ENCODE measurements around the gene VEGFA. TPM values are rescaled to one million over a fixed set of nuclear protein-coding genes. Genes with fewer than 3 reads are reported as not detected.

Gene VEGFA
- polyA plus RNA-seq (ENCODE audit: insufficient read length in 3 of 3), result 100 to 1,000 TPM; 276 to 296 (median 286) TPM

- peak in 1 of 3 donors; percentile 81 for DNase-seq (ENCODE audit: low read depth in 3 of 3, low spot score in 2 of 3)
Observed at GRCh38 chr6:43769526-43770371, at the start of gene VEGFA. Gene VEGFA, plus strand, starts transcription at chr6:43770211.

GRCh38 chr6:43720999-43721398 lies 49.0 kb upstream of the VEGFA start:
- DNase-seq (ENCODE audit: low read depth in 3 of 3, low spot score in 2 of 3), result no peak

- DNase-seq (ENCODE audit: low read depth in 3 of 3, low spot score in 2 of 3), result no peak
Observed at GRCh38 chr6:43722920-43723545, 47.0 kb upstream of the VEGFA start.

GRCh38 chr6:43723737-43724295 lies 46.2 kb upstream of the VEGFA start:
- no peak for DNase-seq (ENCODE audit: low read depth in 3 of 3, low spot score in 2 of 3)

- no peak for DNase-seq (ENCODE audit: low read depth in 3 of 3, low spot score in 2 of 3)
Observed at GRCh38 chr6:43724354-43724753, 45.7 kb upstream of the VEGFA start.

GRCh38 chr6:43724914-43725642 lies 44.9 kb upstream of the VEGFA start:
- DNase-seq (ENCODE audit: low read depth in 3 of 3, low spot score in 2 of 3), result no peak

GRCh38 chr6:43725643-43726580 lies 44.1 kb upstream of the VEGFA start:
- no peak for DNase-seq (ENCODE audit: low read depth in 3 of 3, low spot score in 2 of 3)

- no peak for DNase-seq (ENCODE audit: low read depth in 3 of 3, low spot score in 2 of 3)
Observed at GRCh38 chr6:43727634-43728033, 42.4 kb upstream of the VEGFA start.

- DNase-seq (ENCODE audit: low read depth in 3 of 3, low spot score in 2 of 3), result no peak
Observed at GRCh38 chr6:43728586-43728985, 41.4 kb upstream of the VEGFA start.

GRCh38 chr6:43729537-43729936 lies 40.5 kb upstream of the VEGFA start:
- no peak for DNase-seq (ENCODE audit: low read depth in 3 of 3, low spot score in 2 of 3)

- no peak for DNase-seq (ENCODE audit: low read depth in 3 of 3, low spot score in 2 of 3)
Observed at GRCh38 chr6:43730634-43731033, 39.4 kb upstream of the VEGFA start.

- no peak for DNase-seq (ENCODE audit: low read depth in 3 of 3, low spot score in 2 of 3)
Observed at GRCh38 chr6:43733471-43734293, 36.3 kb upstream of the VEGFA start.

GRCh38 chr6:43734294-43734665 lies 35.7 kb upstream of the VEGFA start:
- no peak for DNase-seq (ENCODE audit: low read depth in 3 of 3, low spot score in 2 of 3)

- DNase-seq (ENCODE audit: low read depth in 3 of 3, low spot score in 2 of 3), result no peak
Observed at GRCh38 chr6:43735642-43736199, 34.3 kb upstream of the VEGFA start.

- DNase-seq (ENCODE audit: low read depth in 3 of 3, low spot score in 2 of 3), result no peak
Observed at GRCh38 chr6:43736211-43736786, 33.7 kb upstream of the VEGFA start.

GRCh38 chr6:43736844-43737243 lies 33.2 kb upstream of the VEGFA start:
- no peak for DNase-seq (ENCODE audit: low read depth in 3 of 3, low spot score in 2 of 3)

GRCh38 chr6:43737272-43738081 lies 32.5 kb upstream of the VEGFA start:
- no peak for DNase-seq (ENCODE audit: low read depth in 3 of 3, low spot score in 2 of 3)

- DNase-seq (ENCODE audit: low read depth in 3 of 3, low spot score in 2 of 3), result no peak
Observed at GRCh38 chr6:43738267-43738676, 31.7 kb upstream of the VEGFA start.
